Cardiac muscle cell (in vitro differentiated cells and primary cell): ENCODE data around the gene STYXL1. TPM values are rescaled to one million over a fixed set of nuclear protein-coding genes. Genes with fewer than 3 reads are reported as not detected.
A peak's percentile ranks its signal among the peaks of the same experiment; 100 is the strongest.

Experiments
- DNase-seq, 2 donors: peaks; one replicate each; pipeline versions ENCODE4 v3.0.0 to v3.0.0-alpha.2; 2010 to 2017; ENCODE audit warnings: low read depth in 1 of 2, low spot score in 1 of 2
- H3K27ac ChIP-seq: fragments of 200-600 bp; sonication (generic); 2 replicates; pipeline ENCODE4 v1.5.1; 2016
- H3K27me3 ChIP-seq: fragments of 200-600 bp; sonication (generic); 2 replicates; pipeline ENCODE4 v1.6.0; 2016; ENCODE audit warnings: control low read depth
- H3K36me3 ChIP-seq: fragments of 200-600 bp; sonication (generic); 2 replicates; pipeline ENCODE4 v1.5.1; 2016; ENCODE audit warnings: control low read depth
- H3K4me1 ChIP-seq: fragments of 200-600 bp; sonication (generic); 2 replicates; pipeline ENCODE4 v1.8.1; 2017; ENCODE audit warnings: low read depth, mild to moderate bottlenecking, mixed run types
- H3K4me3 ChIP-seq: fragments of 200-600 bp; sonication (generic); 2 replicates; pipeline ENCODE4 v1.5.1; 2016; ENCODE audit warnings: mild to moderate bottlenecking
- H3K9me3 ChIP-seq: fragments of 200-600 bp; sonication (generic); 2 replicates; pipeline ENCODE4 v1.5.1; 2017; ENCODE audit warnings: low read depth, mild to moderate bottlenecking, control low read depth
- CTCF ChIP-seq: IDR thresholded peaks from 2 replicates; pipeline ENCODE4 v1.5.1; 2012; ENCODE audit warnings: low read depth, mild to moderate bottlenecking, low read length
- polyA plus RNA-seq: library from polyadenylated mRNA; unstranded; fragments of >200 nt; fragmentation: Nextera tagmentation; extraction: Ambion mirVana; gene quantifications from 2 replicates; pipeline ENCODE4 v1.2.1, GENCODE V29; 2016
- total RNA-seq: library from RNA; depleted of rRNA; stranded (reverse); fragments of >200 nt; gene quantifications from 2 replicates; pipeline ENCODE4 v1.2.3, GENCODE V29; 2016

The STYXL1 gene
- total and polyA plus RNA-seq, 2 experiments from 2014 or later = 66.3 to 87.8 TPM

GRCh38 chr7:76074306-76074971 lies 26.6 kb upstream of the STYXL1 start:
- Histone ChIP-seq H3K36me3 (no peaks in the 10 kb centered on the region), H3K27me3 (no peaks in the 10 kb centered on the region), H3K4me1 (peaks cover 10% of the 10 kb centered on the region), H3K9me3 (no peaks in the 10 kb centered on the region), H3K4me3 (no peak overlapping the region), H3K27ac (no peak overlapping the region)
- no peak for TF ChIP-seq CTCF
- DNase-seq = no peak

- peaks cover 15% of the 10 kb centered on the region for H3K4me1 ChIP-seq
Measured at GRCh38 chr7:76073335-76073990, 25.7 kb upstream of the STYXL1 start.

GRCh38 chr7:76072243-76073148 lies 24.7 kb upstream of the STYXL1 start:
- Histone ChIP-seq H3K4me3 (no peak overlapping the region), H3K27ac (no peak overlapping the region), H3K27me3 (no peaks in the 10 kb centered on the region), H3K9me3 (no peaks in the 10 kb centered on the region), H3K36me3 (no peaks in the 10 kb centered on the region), H3K4me1 (peaks cover 20% of the 10 kb centered on the region)
- DNase-seq = no peak
- TF ChIP-seq CTCF = no peak

More at GRCh38 chr7:76073335-76073990, 25.7 kb upstream of the STYXL1 start:
- H3K27ac ChIP-seq = no peak overlapping the region
- no peak for DNase-seq
- no peaks in the 10 kb centered on the region for H3K27me3 ChIP-seq
- no peak for TF ChIP-seq CTCF
- H3K9me3 ChIP-seq = no peaks in the 10 kb centered on the region
- H3K36me3 ChIP-seq = no peaks in the 10 kb centered on the region
- no peak overlapping the region for H3K4me3 ChIP-seq

- no peaks in the 10 kb centered on the region for H3K27me3 ChIP-seq
- H3K4me3 ChIP-seq = no peak overlapping the region
- H3K9me3 ChIP-seq = no peaks in the 10 kb centered on the region
- DNase-seq = peak; percentile 60 to 73
- peak overlapping the region; percentile 83 for H3K27ac ChIP-seq
- H3K4me1 ChIP-seq = peaks cover 30% of the 10 kb centered on the region
- no peak for TF ChIP-seq CTCF
- no peaks in the 10 kb centered on the region for H3K36me3 ChIP-seq
Measured at GRCh38 chr7:76071316-76072242, 23.8 kb upstream of the STYXL1 start.

- TF ChIP-seq CTCF = peak; percentile 42
- Histone ChIP-seq H3K36me3 (peaks cover 16% of the 10 kb centered on the region), H3K27ac (peak overlapping the region; percentile 28), H3K9me3 (no peaks in the 10 kb centered on the region), H3K4me3 (no peak overlapping the region), H3K4me1 (peaks cover 30% of the 10 kb centered on the region), H3K27me3 (no peaks in the 10 kb centered on the region)
- peak; percentile 58 to 92 for DNase-seq
Measured at GRCh38 chr7:76069238-76069638, 21.4 kb upstream of the STYXL1 start.
